ENCODE results near the gene HASPIN.
"Not testable (repeated sequence)": the region's sequence is repeated elsewhere in the genome, so short reads cannot be mapped to it uniquely, and the experiment has no call there.

DNA sequence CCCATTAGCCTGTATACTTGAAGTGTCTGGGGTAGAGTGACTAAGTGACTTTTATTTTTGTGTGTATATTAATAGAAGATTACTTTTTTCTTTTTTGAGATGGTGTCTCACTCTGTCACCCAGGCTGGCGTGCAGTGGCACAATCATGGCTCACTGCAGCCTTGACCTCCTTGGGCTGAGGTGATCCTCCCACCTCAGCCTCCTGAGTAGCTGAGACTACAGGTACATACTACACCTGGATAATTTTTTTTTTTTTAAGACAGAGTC is 18.1 kb upstream of the HASPIN start:
- not testable (repeated sequence) for TF ChIP-seq POLR2AphosphoS5 (IDR thresholded peaks at IDR 0.05; ENCODE audit: low read depth, low read length)
- TF ChIP-seq, protein P1, sequence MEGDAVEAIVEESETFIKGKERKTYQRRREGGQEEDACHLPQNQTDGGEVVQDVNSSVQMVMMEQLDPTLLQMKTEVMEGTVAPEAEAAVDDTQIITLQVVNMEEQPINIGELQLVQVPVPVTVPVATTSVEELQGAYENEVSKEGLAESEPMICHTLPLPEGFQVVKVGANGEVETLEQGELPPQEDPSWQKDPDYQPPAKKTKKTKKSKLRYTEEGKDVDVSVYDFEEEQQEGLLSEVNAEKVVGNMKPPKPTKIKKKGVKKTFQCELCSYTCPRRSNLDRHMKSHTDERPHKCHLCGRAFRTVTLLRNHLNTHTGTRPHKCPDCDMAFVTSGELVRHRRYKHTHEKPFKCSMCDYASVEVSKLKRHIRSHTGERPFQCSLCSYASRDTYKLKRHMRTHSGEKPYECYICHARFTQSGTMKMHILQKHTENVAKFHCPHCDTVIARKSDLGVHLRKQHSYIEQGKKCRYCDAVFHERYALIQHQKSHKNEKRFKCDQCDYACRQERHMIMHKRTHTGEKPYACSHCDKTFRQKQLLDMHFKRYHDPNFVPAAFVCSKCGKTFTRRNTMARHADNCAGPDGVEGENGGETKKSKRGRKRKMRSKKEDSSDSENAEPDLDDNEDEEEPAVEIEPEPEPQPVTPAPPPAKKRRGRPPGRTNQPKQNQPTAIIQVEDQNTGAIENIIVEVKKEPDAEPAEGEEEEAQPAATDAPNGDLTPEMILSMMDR (IDR thresholded peaks at IDR 0.05; ENCODE audit: control extremely low read depth in 1 of 3, insufficient read depth in 1 of 3, low read depth in 1 of 3, low read length in 3 of 3): not testable (repeated sequence)

All from H1 (cell line).